ENCODE data around the gene FOXG1.

FOXG1 gene

DNA sequence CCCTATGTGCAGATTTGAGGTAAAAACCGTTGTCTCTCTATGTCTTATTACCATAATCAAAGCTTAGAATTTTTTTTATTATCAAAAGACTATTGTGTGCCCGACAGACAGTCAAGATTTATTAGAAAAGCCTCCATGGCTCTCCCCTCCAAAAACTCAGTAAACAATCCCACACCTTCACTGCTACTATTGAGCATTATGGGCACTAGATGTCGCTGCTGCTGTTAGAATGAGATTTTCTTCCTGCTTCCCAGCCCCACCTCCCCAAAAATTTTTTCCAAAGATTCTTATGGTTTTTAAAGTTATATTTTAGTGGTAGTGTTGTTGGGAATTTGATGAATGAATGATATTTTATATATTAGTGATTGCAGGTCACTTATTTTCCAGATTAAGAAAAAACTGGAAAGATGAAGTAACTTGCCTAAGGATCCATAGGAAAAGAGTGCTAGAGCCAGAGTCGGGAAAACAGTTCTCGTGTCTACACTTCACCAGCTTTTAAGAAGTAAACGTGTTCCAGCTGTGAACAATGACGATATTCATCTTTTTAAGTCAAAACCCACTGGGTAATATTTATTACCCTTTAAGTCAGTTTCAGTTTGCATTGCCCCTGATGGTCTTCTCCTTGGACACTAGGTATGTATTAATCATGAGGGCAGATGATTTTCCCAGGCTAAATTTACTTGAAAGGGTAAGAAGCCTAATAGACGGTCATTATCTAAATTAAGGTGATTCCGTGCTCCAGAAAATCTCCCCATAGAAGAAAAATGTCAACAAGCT lies 12.2 kb upstream of the FOXG1 start:
- Histone ChIP-seq H3K4ac (ENCODE audit: low read depth, low read length) (no peak overlapping the region), H2AK5ac (ENCODE audit: low read length) (no peak overlapping the region), H3K9me3 (ENCODE audit: insufficient read depth, low read depth, low read length) (peaks cover 2% of the 10 kb centered on the region), H3K36me3 (ENCODE audit: control insufficient read depth in 1 of 2, insufficient read depth in 2 of 2, low read length in 2 of 2) (no peaks in the 10 kb centered on the region), H3K14ac (ENCODE audit: low read length) (no peak overlapping the region), H3K9ac (ENCODE audit: low read length) (no peak overlapping the region), H2BK12ac (ENCODE audit: low read length) (no peak overlapping the region), H3K27ac (ENCODE audit: low read depth, low read length) (no peak overlapping the region), H4K91ac (ENCODE audit: low read depth, low read length) (no peak overlapping the region), H4K12ac (ENCODE audit: low read depth, low read length) (no peak overlapping the region), H2BK5ac (ENCODE audit: low read depth, low read length, poor library complexity) (no peak overlapping the region), H3K18ac (ENCODE audit: low read length) (no peak overlapping the region), H3K4me1 (ENCODE audit: control insufficient read depth in 1 of 2, insufficient read depth in 2 of 2, low read length in 2 of 2) (no peaks in the 10 kb centered on the region), H2AFZ (ENCODE audit: insufficient read depth, low read length, poor library complexity) (no peak overlapping the region), H2BK120ac (ENCODE audit: insufficient read depth, low read length, poor library complexity) (no peak overlapping the region), H4K8ac (ENCODE audit: low read depth, low read length) (no peak overlapping the region), H3K79me2 (ENCODE audit: control insufficient read depth, insufficient read depth, low read length, poor library complexity) (no peaks in the 10 kb centered on the region), H3K27me3 (ENCODE audit: insufficient read depth, low read length) (peaks cover 40% of the 10 kb centered on the region), H3K79me1 (ENCODE audit: low read length) (no peaks in the 10 kb centered on the region), H3K23ac (ENCODE audit: low read length) (no peak overlapping the region), H3K4me2 (ENCODE audit: low read length) (no peak overlapping the region), H3K4me3 (ENCODE audit: low read depth, low read length) (no peak overlapping the region)
- peak; percentile 20 to 68 for DNase-seq
- WGBS (ENCODE audit: extremely low coverage, insufficient coverage, insufficient read length), result no CpG with 5 or more reads among the region's 9 CpGs

DNA sequence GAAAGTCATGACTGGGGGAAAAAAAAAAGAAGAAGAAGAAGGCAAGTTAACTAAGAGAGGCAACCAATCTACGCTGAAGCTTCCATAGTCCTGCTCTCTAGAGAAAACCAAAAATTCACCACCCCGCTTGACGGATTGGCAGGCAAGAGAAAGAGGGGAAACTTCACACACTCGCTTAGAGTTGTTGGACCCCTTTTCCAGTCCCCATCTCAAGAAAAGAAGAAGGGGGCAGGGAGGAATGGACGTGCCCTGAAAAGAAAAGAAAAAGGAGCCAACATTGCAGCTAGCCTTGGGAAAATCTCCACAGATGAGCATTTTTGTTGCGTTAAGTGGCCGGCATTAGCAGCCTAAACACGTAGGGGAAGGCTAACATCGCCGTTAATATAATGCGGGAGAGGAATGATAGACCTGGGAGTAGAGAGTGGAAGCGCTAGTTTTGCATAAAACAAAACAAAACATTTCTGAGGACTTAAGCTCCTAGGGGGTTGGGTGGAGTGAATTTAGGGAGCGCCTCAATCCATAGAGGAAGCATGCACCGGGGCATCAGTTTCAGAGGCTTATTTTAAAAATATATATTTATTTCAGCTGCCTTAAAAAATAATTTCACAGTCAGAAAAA lies 11.3 kb upstream of the FOXG1 start:
- Histone ChIP-seq H3K79me1 (ENCODE audit: low read length) (no peaks in the 10 kb centered on the region), H2AK5ac (ENCODE audit: low read length) (no peak overlapping the region), H3K36me3 (ENCODE audit: control insufficient read depth in 1 of 2, insufficient read depth in 2 of 2, low read length in 2 of 2) (no peaks in the 10 kb centered on the region), H2BK120ac (ENCODE audit: insufficient read depth, low read length, poor library complexity) (no peak overlapping the region), H2BK12ac (ENCODE audit: low read length) (no peak overlapping the region), H3K14ac (ENCODE audit: low read length) (no peak overlapping the region), H3K27ac (ENCODE audit: low read depth, low read length) (no peak overlapping the region), H3K79me2 (ENCODE audit: control insufficient read depth, insufficient read depth, low read length, poor library complexity) (no peaks in the 10 kb centered on the region), H3K4ac (ENCODE audit: low read depth, low read length) (no peak overlapping the region), H4K12ac (ENCODE audit: low read depth, low read length) (no peak overlapping the region), H2AFZ (ENCODE audit: insufficient read depth, low read length, poor library complexity) (no peak overlapping the region), H3K27me3 (ENCODE audit: insufficient read depth, low read length) (peaks cover 48% of the 10 kb centered on the region), H3K9me3 (ENCODE audit: insufficient read depth, low read depth, low read length) (peaks cover 2% of the 10 kb centered on the region), H3K18ac (ENCODE audit: low read length) (no peak overlapping the region), H3K4me3 (ENCODE audit: low read depth, low read length) (no peak overlapping the region), H2BK5ac (ENCODE audit: low read depth, low read length, poor library complexity) (no peak overlapping the region), H4K91ac (ENCODE audit: low read depth, low read length) (no peak overlapping the region), H4K8ac (ENCODE audit: low read depth, low read length) (no peak overlapping the region), H3K9ac (ENCODE audit: low read length) (no peak overlapping the region), H3K4me1 (ENCODE audit: control insufficient read depth in 1 of 2, insufficient read depth in 2 of 2, low read length in 2 of 2) (peaks cover 3 to 4% of the 10 kb centered on the region in 2 experiments), H3K4me2 (ENCODE audit: low read length) (no peak overlapping the region), H3K23ac (ENCODE audit: low read length) (peak overlapping the region; percentile 21)
- WGBS (ENCODE audit: extremely low coverage, insufficient coverage, insufficient read length), result no CpG with 5 or more reads among the region's 14 CpGs
- no peak for DNase-seq

DNA sequence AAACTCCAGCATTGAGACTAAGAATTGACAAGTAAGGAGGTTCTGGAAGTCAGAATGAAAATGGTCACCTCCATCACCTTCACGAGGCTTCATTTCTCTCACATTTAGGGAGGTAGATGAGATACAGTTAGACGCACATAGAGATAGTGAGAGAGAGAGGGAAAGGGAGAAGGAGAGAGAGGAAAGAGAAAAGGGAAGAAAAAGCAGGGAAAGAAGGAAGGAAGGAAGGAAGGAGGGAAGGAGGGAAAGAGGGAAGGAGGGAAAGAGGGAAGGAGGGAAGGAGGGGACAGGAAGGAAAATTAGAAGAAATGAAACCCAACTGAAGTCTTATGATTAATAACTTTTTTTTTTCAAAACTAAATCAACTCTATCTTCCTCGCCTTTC lies 10.7 kb upstream of the FOXG1 start:
- Histone ChIP-seq H2AFZ (ENCODE audit: insufficient read depth, low read length, poor library complexity) (no peak overlapping the region), H4K91ac (ENCODE audit: low read depth, low read length) (no peak overlapping the region), H3K36me3 (ENCODE audit: control insufficient read depth in 1 of 2, insufficient read depth in 2 of 2, low read length in 2 of 2) (no peaks in the 10 kb centered on the region), H2BK120ac (ENCODE audit: insufficient read depth, low read length, poor library complexity) (no peak overlapping the region), H3K27me3 (ENCODE audit: insufficient read depth, low read length) (peaks cover 52% of the 10 kb centered on the region), H3K9ac (ENCODE audit: low read length) (no peak overlapping the region), H3K14ac (ENCODE audit: low read length) (no peak overlapping the region), H3K79me1 (ENCODE audit: low read length) (no peaks in the 10 kb centered on the region), H3K4me1 (ENCODE audit: control insufficient read depth in 1 of 2, insufficient read depth in 2 of 2, low read length in 2 of 2) (peaks cover 3 to 4% of the 10 kb centered on the region in 2 experiments), H3K9me3 (ENCODE audit: insufficient read depth, low read depth, low read length) (peaks cover 2% of the 10 kb centered on the region), H4K12ac (ENCODE audit: low read depth, low read length) (no peak overlapping the region), H3K23ac (ENCODE audit: low read length) (no peak overlapping the region), H2BK5ac (ENCODE audit: low read depth, low read length, poor library complexity) (no peak overlapping the region), H3K79me2 (ENCODE audit: control insufficient read depth, insufficient read depth, low read length, poor library complexity) (no peaks in the 10 kb centered on the region), H2AK5ac (ENCODE audit: low read length) (no peak overlapping the region), H3K4ac (ENCODE audit: low read depth, low read length) (no peak overlapping the region), H4K8ac (ENCODE audit: low read depth, low read length) (no peak overlapping the region), H3K4me2 (ENCODE audit: low read length) (no peak overlapping the region), H2BK12ac (ENCODE audit: low read length) (no peak overlapping the region), H3K27ac (ENCODE audit: low read depth, low read length) (no peak overlapping the region), H3K4me3 (ENCODE audit: low read depth, low read length) (no peak overlapping the region), H3K18ac (ENCODE audit: low read length) (no peak overlapping the region)
- DNase-seq, result no peak
- no CpG with 5 or more reads among the region's 3 CpGs for WGBS (ENCODE audit: extremely low coverage, insufficient coverage, insufficient read length)

DNA sequence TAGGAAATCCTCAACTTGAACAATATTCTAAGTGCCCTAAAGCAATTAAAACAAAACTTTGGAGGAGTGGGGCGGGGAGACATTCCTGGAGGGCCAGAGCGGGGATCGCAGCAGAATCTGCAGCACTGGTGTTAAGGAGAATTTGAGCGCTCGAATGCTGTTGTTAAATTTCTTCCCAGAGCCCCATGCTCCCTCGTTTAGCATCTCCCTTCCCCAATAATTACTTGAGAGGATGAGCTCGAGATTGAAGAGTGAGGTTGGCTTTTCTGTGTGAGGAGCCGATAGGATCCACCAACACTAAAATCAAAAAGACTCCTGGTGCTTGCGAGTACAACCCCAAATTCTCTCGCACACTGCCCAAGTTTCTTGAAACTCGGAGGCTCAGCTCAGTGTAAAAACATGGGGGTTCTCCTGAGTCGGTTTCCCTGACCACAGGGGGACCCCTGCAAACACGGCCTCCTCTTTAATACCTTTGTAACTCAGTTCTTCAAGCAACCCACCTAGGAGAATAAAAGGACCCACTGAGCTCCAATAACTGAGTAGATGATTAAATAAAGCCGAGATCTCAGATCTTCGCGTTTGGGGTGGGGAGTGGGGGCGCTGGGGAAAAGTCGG lies 10.2 kb upstream of the FOXG1 start:
- H2AK5ac ChIP-seq (ENCODE audit: low read length), result no peak overlapping the region
- H4K8ac ChIP-seq (ENCODE audit: low read depth, low read length), result no peak overlapping the region
- no peaks in the 10 kb centered on the region for H3K36me3 ChIP-seq (ENCODE audit: control insufficient read depth in 1 of 2, insufficient read depth in 2 of 2, low read length in 2 of 2)
- no peak overlapping the region for H3K23ac ChIP-seq (ENCODE audit: low read length)
- WGBS (ENCODE audit: extremely low coverage, insufficient coverage, insufficient read length), result no CpG with 5 or more reads among the region's 18 CpGs
- no peak overlapping the region for H3K9ac ChIP-seq (ENCODE audit: low read length)
- no peak overlapping the region for H2BK120ac ChIP-seq (ENCODE audit: insufficient read depth, low read length, poor library complexity)
- no peak overlapping the region for H3K4me3 ChIP-seq (ENCODE audit: low read depth, low read length)
- H3K79me1 ChIP-seq (ENCODE audit: low read length), result no peaks in the 10 kb centered on the region
- peaks cover 3 to 4% of the 10 kb centered on the region in 2 experiments for H3K4me1 ChIP-seq (ENCODE audit: control insufficient read depth in 1 of 2, insufficient read depth in 2 of 2, low read length in 2 of 2)
- no peak overlapping the region for H2BK12ac ChIP-seq (ENCODE audit: low read length)
- H3K4me2 ChIP-seq (ENCODE audit: low read length), result no peak overlapping the region
- no peak overlapping the region for H3K4ac ChIP-seq (ENCODE audit: low read depth, low read length)
- peaks cover 57% of the 10 kb centered on the region for H3K27me3 ChIP-seq (ENCODE audit: insufficient read depth, low read length)
- H3K27ac ChIP-seq (ENCODE audit: low read depth, low read length), result no peak overlapping the region
- H3K79me2 ChIP-seq (ENCODE audit: control insufficient read depth, insufficient read depth, low read length, poor library complexity), result no peaks in the 10 kb centered on the region
- no peak overlapping the region for H4K91ac ChIP-seq (ENCODE audit: low read depth, low read length)
- no peak overlapping the region for H3K14ac ChIP-seq (ENCODE audit: low read length)
- no peak overlapping the region for H4K12ac ChIP-seq (ENCODE audit: low read depth, low read length)
- H3K18ac ChIP-seq (ENCODE audit: low read length), result no peak overlapping the region
- H2BK5ac ChIP-seq (ENCODE audit: low read depth, low read length, poor library complexity), result no peak overlapping the region
- no peak overlapping the region for H2AFZ ChIP-seq (ENCODE audit: insufficient read depth, low read length, poor library complexity)
- DNase-seq, result no peak
- peaks cover 2% of the 10 kb centered on the region for H3K9me3 ChIP-seq (ENCODE audit: insufficient read depth, low read depth, low read length)

All from trophoblast cell (in vitro differentiated cells and primary cell).